HepG2 (cell line): ENCODE results near the gene UBE2O. TPM values are rescaled to one million over a fixed set of nuclear protein-coding genes. Genes with fewer than 3 reads are reported as not detected.

Source experiments
- ASH2L ChIP-seq: fragments of 300-600, 200-600 bp; sonication (generic); IDR thresholded peaks from 2 replicates; pipeline ENCODE4 v1.7.0; 2017; ENCODE audit warnings: low read depth, mild to moderate bottlenecking, moderate library complexity, mixed read lengths, low read length; ENCODE audit not compliant: insufficient read length
- GTF3A ChIP-seq: sonication (generic); formaldehyde crosslinking; conservative IDR thresholded peaks from 2 replicates; pipeline ENCODE4 v1.4.0; 2020; ENCODE audit warnings: mild to moderate bottlenecking, missing genetic modification reagents
- HBP1 ChIP-seq: IDR thresholded peaks from 2 replicates; pipeline ENCODE4 v1.6.1; 2016; ENCODE audit warnings: low read depth, control low read depth
- HNRNPK ChIP-seq: fragments of 200-400 bp; formaldehyde crosslinking; IDR thresholded peaks from 2 replicates; pipeline ENCODE4 v1.6.1; 2018; ENCODE audit warnings: low read length, low read depth, moderate library complexity, mild to moderate bottlenecking; ENCODE audit not compliant: poor library complexity, severe bottlenecking
- MNT ChIP-seq: fragments of 450-650 bp; IDR thresholded peaks from 2 replicates; pipeline ENCODE4 v1.6.1; 2016
- TEAD3 ChIP-seq: optimal IDR thresholded peaks from 2 replicates; pipeline ENCODE3; 2016; ENCODE audit warnings: borderline replicate concordance
- WIZ ChIP-seq: sonication (generic); formaldehyde crosslinking; IDR thresholded peaks from 2 replicates; pipeline ENCODE4 v1.5.1; 2020; ENCODE audit warnings: mild to moderate bottlenecking, missing genetic modification reagents
- ZBTB10 ChIP-seq: sonication (generic); formaldehyde crosslinking; IDR thresholded peaks from 2 replicates; pipeline ENCODE4 v1.4.0; 2020; ENCODE audit warnings: missing genetic modification reagents, borderline replicate concordance
- ZBTB42 ChIP-seq: sonication (generic); formaldehyde crosslinking; IDR thresholded peaks from 2 replicates; pipeline ENCODE4 v1.5.0; 2020; ENCODE audit warnings: mild to moderate bottlenecking, missing genetic modification reagents
- ZFP36L1 ChIP-seq: sonication (generic); formaldehyde crosslinking; IDR thresholded peaks from 2 replicates; pipeline ENCODE4 v1.8.0; 2022; ENCODE audit warnings: mild to moderate bottlenecking, missing genetic modification reagents, moderate library complexity
- ZNF496 ChIP-seq: sonication (generic); formaldehyde crosslinking; IDR thresholded peaks from 2 replicates; pipeline ENCODE4 v1.8.1; 2023; ENCODE audit warnings: mild to moderate bottlenecking, moderate library complexity, missing genetic modification reagents; ENCODE audit not compliant: insufficient replicate concordance
- ZNF563 ChIP-seq: sonication (generic); formaldehyde crosslinking; IDR thresholded peaks from 2 replicates; pipeline ENCODE4 v1.8.0; 2022; ENCODE audit warnings: mild to moderate bottlenecking, moderate library complexity, missing genetic modification reagents
- polyA plus RNA-seq, 8 experiments: library from polyadenylated mRNA; depleted of rRNA in 3 of 8; stranded (reverse) in 7 of 8; unstranded in 1 of 8; fragments of >200 nt; fragmentation: Illumina TruSeq in 4 of 8; extraction: Trizol in 4 of 8; gene quantifications; 2 replicates each; pipeline versions ENCODE4 v1.2.1 to v1.2.3, GENCODE V29; 2011 to 2016; ENCODE audit warnings: low read depth in 4 of 8, missing spikeins in 1 of 8, mixed read lengths in 1 of 8; ENCODE audit not compliant: insufficient read depth in 1 of 8
- total RNA-seq, 5 experiments: library from RNA; depleted of rRNA; stranded (reverse); fragments of >200 nt; fragmentation: Illumina TruSeq; extraction: Trizol; gene quantifications; 2 replicates each; pipeline ENCODE4 v1.2.3, GENCODE V29; 2016; ENCODE audit warnings: low read depth in 1 of 5
- TF ChIP-seq, protein P1 (sequence below): sonication (generic); formaldehyde crosslinking; IDR thresholded peaks from 2 replicates; pipeline ENCODE4 v1.8.1; 2022; ENCODE audit warnings: low read depth, mild to moderate bottlenecking, missing genetic modification reagents
- TF ChIP-seq, protein P2 (sequence below): fragments of 450-650 bp; IDR thresholded peaks from 2 replicates; pipeline ENCODE4 v1.6.1; 2017; ENCODE audit warnings: mild to moderate bottlenecking

The UBE2O gene
- total and polyA plus RNA-seq, 2 of the 13 experiments (the other 11 are each of a cell fraction or from before 2014, with no cell fraction given), result 21.5 to 23.5 TPM

DNA sequence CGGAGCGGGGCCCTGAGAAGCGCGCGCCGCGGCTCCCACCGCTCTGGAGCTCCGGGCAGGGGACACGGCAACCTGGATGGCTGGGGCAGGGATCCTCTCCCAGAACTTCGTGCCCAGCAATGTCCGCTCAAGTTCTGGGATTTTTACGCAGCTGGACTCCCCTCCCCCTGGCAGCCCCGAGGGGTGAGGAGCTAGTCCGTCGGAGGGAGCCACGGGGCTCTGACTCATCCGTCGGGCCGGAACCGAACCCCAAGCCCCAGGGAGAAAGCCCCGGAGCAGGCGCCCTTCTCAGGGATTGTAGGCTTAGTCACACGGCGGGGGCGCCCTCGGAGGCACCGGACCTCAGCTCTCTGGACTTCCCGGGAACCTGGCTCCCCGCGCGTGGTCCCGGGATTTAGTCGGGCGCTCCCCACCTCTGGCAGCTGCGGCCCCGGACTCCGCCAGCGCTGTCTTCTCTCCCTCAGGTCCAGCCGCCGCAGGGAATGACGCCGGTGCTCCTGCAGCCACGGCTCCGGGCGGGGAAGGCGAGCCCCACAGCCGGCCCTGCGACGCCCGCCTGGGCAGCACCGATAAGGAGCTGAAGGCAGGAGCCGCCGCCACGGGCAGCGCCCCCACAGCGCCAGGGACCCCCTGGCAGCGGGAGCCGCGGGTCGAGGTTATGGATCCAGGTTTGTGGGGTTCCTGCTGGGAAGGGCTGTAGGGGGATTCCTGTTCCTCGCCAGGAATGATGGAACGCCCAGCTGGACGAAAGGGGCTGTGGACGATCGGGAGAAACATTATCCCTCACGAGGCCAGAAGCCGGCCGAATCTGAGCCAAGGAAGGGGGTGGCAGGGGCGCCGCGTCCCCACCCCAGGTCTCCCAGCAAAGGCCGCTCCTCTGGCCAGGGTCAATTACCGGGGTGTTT lies 67.7 kb downstream of the UBE2O start (continued):
- no peak for TF ChIP-seq ZFP36L1 (CRISPR knock-in tag)
- TF ChIP-seq WIZ, result no peak; the same call in 1 of the 2 replicates
- TF ChIP-seq ZNF496 (CRISPR knock-in tag), result no peak
- TF ChIP-seq ZNF563, result no peak; the same call in 1 of the 2 replicates
- peak; percentile 39; the same call in 1 of the 2 replicates for TF ChIP-seq HBP1
- peak; percentile 56 for TF ChIP-seq ZBTB10 (CRISPR knock-in tag)
- peak; percentile 72 for TF ChIP-seq HNRNPK
- TF ChIP-seq, protein P1, sequence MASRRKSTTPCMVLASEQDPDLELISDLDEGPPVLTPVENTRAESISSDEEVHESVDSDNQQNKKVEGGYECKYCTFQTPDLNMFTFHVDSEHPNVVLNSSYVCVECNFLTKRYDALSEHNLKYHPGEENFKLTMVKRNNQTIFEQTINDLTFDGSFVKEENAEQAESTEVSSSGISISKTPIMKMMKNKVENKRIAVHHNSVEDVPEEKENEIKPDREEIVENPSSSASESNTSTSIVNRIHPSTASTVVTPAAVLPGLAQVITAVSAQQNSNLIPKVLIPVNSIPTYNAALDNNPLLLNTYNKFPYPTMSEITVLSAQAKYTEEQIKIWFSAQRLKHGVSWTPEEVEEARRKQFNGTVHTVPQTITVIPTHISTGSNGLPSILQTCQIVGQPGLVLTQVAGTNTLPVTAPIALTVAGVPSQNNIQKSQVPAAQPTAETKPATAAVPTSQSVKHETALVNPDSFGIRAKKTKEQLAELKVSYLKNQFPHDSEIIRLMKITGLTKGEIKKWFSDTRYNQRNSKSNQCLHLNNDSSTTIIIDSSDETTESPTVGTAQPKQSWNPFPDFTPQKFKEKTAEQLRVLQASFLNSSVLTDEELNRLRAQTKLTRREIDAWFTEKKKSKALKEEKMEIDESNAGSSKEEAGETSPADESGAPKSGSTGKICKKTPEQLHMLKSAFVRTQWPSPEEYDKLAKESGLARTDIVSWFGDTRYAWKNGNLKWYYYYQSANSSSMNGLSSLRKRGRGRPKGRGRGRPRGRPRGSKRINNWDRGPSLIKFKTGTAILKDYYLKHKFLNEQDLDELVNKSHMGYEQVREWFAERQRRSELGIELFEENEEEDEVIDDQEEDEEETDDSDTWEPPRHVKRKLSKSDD (CRISPR knock-in tag), result no peak
- TF ChIP-seq ASH2L, result no peak
- TF ChIP-seq ZBTB42, result no peak
- no peak; the same call in 1 of the 2 replicates for TF ChIP-seq GTF3A (CRISPR knock-in tag)
- TF ChIP-seq, protein P2, sequence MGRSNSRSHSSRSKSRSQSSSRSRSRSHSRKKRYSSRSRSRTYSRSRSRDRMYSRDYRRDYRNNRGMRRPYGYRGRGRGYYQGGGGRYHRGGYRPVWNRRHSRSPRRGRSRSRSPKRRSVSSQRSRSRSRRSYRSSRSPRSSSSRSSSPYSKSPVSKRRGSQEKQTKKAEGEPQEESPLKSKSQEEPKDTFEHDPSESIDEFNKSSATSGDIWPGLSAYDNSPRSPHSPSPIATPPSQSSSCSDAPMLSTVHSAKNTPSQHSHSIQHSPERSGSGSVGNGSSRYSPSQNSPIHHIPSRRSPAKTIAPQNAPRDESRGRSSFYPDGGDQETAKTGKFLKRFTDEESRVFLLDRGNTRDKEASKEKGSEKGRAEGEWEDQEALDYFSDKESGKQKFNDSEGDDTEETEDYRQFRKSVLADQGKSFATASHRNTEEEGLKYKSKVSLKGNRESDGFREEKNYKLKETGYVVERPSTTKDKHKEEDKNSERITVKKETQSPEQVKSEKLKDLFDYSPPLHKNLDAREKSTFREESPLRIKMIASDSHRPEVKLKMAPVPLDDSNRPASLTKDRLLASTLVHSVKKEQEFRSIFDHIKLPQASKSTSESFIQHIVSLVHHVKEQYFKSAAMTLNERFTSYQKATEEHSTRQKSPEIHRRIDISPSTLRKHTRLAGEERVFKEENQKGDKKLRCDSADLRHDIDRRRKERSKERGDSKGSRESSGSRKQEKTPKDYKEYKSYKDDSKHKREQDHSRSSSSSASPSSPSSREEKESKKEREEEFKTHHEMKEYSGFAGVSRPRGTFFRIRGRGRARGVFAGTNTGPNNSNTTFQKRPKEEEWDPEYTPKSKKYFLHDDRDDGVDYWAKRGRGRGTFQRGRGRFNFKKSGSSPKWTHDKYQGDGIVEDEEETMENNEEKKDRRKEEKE, result no peak
- no peak for TF ChIP-seq TEAD3 (CRISPR knock-in tag)
- no peak for TF ChIP-seq MNT
